Stomach (tissue), 19 donors: Measurements from ENCODE around the gene ZNF232. TPM values are rescaled to one million over a fixed set of nuclear protein-coding genes. Genes with fewer than 3 reads are reported as not detected.
"Not testable (repeated sequence)": the region's sequence is repeated elsewhere in the genome, so short reads cannot be mapped to it uniquely, and the experiment has no call there.

Experiments used
- DNase-seq, 2 donors: peaks; one replicate each; pipeline versions ENCODE4 v3.0.0 to v3.0.0-alpha.2; 2013 to 2019
- H3K27ac ChIP-seq, 5 donors: fragments of 200-600 bp in 4 of 5; sonication (generic) in 4 of 5; one replicate each; pipeline ENCODE4 v1.5.1; 2013 to 2019; ENCODE audit warnings: mild to moderate bottlenecking in 1 of 5, moderate library complexity in 1 of 5
- H3K27me3 ChIP-seq, 3 donors: fragments of 200-600 bp; sonication (generic); one replicate each; pipeline ENCODE4 v1.5.1; 2017 to 2019; ENCODE audit warnings: mixed run types in 1 of 3
- H3K36me3 ChIP-seq, 4 donors: fragments of 200-600 bp; sonication (generic); 1 replicate in 3 of 4; 2 replicates in 1 of 4; pipeline ENCODE4 v1.5.1; 2016 to 2019
- H3K4me1 ChIP-seq, 4 donors: fragments of 200-600 bp; sonication (generic); one replicate each; pipeline ENCODE4 v1.5.1; 2016 to 2019
- H3K4me3 ChIP-seq, 4 donors: fragments of 200-600 bp; sonication (generic) in 3 of 4; one replicate each; pipeline ENCODE4 v1.5.1; 2016 to 2019; ENCODE audit warnings: mild to moderate bottlenecking in 1 of 4
- H3K9me3 ChIP-seq, 4 donors: fragments of 200-600 bp; sonication (generic); one replicate each; pipeline ENCODE4 v1.5.1; 2016 to 2019
- EP300 ChIP-seq: sonication (generic); formaldehyde crosslinking; IDR thresholded peaks from one replicate; pipeline ENCODE4 v1.6.1; 2017; ENCODE audit warnings: antibody characterized with exemption
- POLR2A ChIP-seq, 4 donors: fragments of 450-650 bp; IDR thresholded peaks; one replicate each; pipeline ENCODE4 v1.6.1; 2016; ENCODE audit warnings: antibody characterized with exemption in 4 of 4, control low read depth in 2 of 4, mild to moderate bottlenecking in 1 of 4, moderate library complexity in 1 of 4
- POLR2AphosphoS5 ChIP-seq, 3 donors: sonication (generic); formaldehyde crosslinking; IDR thresholded peaks; one replicate each; pipeline ENCODE4 v1.6.1; 2016; ENCODE audit warnings: antibody characterized with exemption in 3 of 3
- WGBS, 5 donors: extraction: QIAGEN DNeasy Blood & Tissue Kit in 3 of 5; methylation state at CpG; one replicate each; pipeline versions ENCODE4 v1.1.5 to v1.1.7; 2013 to 2018; 5-methylcytosine and 5-hydroxymethylcytosine counted together
- intact Hi-C: fragments of 100-400 bp; cut with DNase I; formaldehyde crosslinking; loops from one replicate; pipeline ENCODE4 v1.15.1; 2023; ENCODE audit warnings: low total_unique reads
- long read RNA-seq, 10 donors: transcript quantifications; one replicate each; lab custom pipeline, GENCODE V29; 2026
- polyA plus RNA-seq, 3 donors: library from polyadenylated mRNA; stranded (reverse); fragments of 200-250 nt; gene quantifications; one replicate each; pipeline ENCODE4 v1.2.3, GENCODE V29; 2013
- total RNA-seq, 5 donors: library from RNA; depleted of rRNA; stranded (reverse); fragments of >200 nt; gene quantifications; one replicate each; pipeline versions ENCODE4 v1.1.0 to v1.2.3, GENCODE V29; 2014 to 2016
- TF ChIP-seq, protein P1 (sequence below), 7 experiments: fragments of 450-650 bp in 4 of 7; fragments of 200-600 bp in 3 of 7; sonication (generic) in 3 of 7; IDR thresholded peaks; one replicate each; pipeline ENCODE4 v1.5.1; 2016 to 2019; ENCODE audit warnings: antibody characterized with exemption in 7 of 7, control low read depth in 2 of 7, mild to moderate bottlenecking in 1 of 7
- donor health status: healthy with polysubstance abuse.
- donor health status: Bipolar disorder and iron deficiency.
- donor health status: healthy.

The ZNF232 gene
- 1 to 10 TPM in 4 of 5 donors, under 1 TPM in 1; 0.58 to 8.0 (median 7.5) TPM for total RNA-seq
- polyA plus RNA-seq = 10 to 100 TPM in 1 of 3 donors, 1 to 10 TPM in 2; 6.9 to 11.8 (median 7.0) TPM
- long read RNA-seq, donor 1 = 0 reads
- long read RNA-seq, donor 2, partial matches to known transcripts = 0 of 1 reads
- long read RNA-seq, donor 2, other reads (novel, unspliced or antisense) = 0 of 1 reads
- long read RNA-seq, donor 3, partial matches to known transcripts = 0 of 1 reads
- long read RNA-seq, donor 3, other reads (novel, unspliced or antisense) = 0 of 1 reads
- long read RNA-seq, donor 4 = 0 reads
- long read RNA-seq, donor 5 = 0 reads
- long read RNA-seq, donor 6, partial matches to known transcripts = 0 of 13 reads
- long read RNA-seq, donor 6, other reads (novel, unspliced or antisense) = 13 of 13 reads
- long read RNA-seq, donor 7, partial matches to known transcripts = 5 of 6 reads
- long read RNA-seq, donor 7, other reads (novel, unspliced or antisense) = 0 of 6 reads
- long read RNA-seq, donor 8 = 0 reads
- long read RNA-seq, donor 9 = 0 reads
- long read RNA-seq, donor 10 = 0 reads

DNA sequence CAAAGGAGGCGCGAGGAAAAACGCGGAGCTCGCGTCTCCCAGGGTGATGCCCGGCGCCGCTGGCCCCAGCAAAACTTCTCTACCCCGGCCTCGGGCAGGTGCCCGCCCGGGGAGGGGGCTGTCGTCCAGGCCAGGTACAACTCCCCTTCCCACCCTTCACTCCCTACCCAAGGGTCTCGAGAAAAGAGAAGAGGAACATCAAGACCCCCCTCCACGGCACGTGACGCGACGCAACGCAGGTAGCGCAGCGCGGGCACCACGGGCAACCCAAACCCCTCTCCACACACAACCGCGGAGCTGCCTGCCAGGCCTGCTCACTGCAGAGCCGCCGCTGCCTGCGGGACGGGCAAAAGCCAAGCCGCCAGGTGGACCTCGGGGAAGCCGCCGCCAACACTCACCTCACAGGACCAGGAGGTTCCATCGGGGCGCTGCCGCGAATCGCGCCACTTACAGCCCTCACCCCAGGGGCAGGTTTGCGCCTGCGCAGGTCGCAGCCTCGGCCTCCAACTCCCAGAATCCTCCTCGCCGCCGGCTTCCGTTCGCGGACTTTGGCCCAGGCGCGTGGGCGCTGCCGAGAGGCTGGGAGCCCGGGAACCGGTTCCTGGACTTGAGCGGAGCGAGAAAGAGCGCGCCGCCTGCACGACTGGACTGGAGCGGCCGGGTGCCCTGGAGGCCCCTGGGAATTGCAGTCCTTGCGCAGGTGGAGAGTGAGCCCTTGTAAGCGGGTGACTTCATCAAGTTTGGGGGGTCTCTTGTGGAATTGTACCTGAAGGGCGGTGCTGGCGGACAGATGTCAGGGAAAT, at the start of gene ZNF232:
ZNF232 (minus strand) TSS at position 477 of the 803 bp plus-strand sequence; CDS start at position 421, 56 bp downstream.
- peaks cover 7 to 24% (median 24%) of the 10 kb centered on the region in 3 donors for H3K27me3 ChIP-seq
- TF ChIP-seq EP300 (no peak), POLR2AphosphoS5 (IDR thresholded peaks at IDR 0.05) (peak; percentile 76 to 96 (median 88)), POLR2A (IDR thresholded peaks at IDR 0.05) (peak in 2 of 4 donors; percentile 10 to 40)
- TF ChIP-seq, protein P1, sequence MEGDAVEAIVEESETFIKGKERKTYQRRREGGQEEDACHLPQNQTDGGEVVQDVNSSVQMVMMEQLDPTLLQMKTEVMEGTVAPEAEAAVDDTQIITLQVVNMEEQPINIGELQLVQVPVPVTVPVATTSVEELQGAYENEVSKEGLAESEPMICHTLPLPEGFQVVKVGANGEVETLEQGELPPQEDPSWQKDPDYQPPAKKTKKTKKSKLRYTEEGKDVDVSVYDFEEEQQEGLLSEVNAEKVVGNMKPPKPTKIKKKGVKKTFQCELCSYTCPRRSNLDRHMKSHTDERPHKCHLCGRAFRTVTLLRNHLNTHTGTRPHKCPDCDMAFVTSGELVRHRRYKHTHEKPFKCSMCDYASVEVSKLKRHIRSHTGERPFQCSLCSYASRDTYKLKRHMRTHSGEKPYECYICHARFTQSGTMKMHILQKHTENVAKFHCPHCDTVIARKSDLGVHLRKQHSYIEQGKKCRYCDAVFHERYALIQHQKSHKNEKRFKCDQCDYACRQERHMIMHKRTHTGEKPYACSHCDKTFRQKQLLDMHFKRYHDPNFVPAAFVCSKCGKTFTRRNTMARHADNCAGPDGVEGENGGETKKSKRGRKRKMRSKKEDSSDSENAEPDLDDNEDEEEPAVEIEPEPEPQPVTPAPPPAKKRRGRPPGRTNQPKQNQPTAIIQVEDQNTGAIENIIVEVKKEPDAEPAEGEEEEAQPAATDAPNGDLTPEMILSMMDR (IDR thresholded peaks at IDR 0.05) = peak in 1 of 7 experiments; percentile 31
- H3K4me3 ChIP-seq = peak within 1 kb of the TSS; percentile 66 to 92 (median 89)
- H3K36me3 ChIP-seq = peaks cover 17 to 41% (median 30%) of the 10 kb centered on the region in 4 donors
- H3K9me3 ChIP-seq = peaks cover 0 to 13% (median 4%) of the 10 kb centered on the region in 4 donors
- WGBS, 5 donors = 0 to 1% (median 0%) methylated on average over 15 to 69 of the region's 69 CpGs
- intact Hi-C loops = loop anchor here (10.0 kb wide), 1 partner anchor 83 kb away; the partner anchor contains the start of gene ZNF594
- DNase-seq = peak; percentile 97 to 99
- peaks cover 10 to 26% (median 19%) of the 10 kb centered on the region in 4 donors for H3K4me1 ChIP-seq
- H3K27ac ChIP-seq = peak within 1 kb of the TSS; percentile 69 to 84 (median 81)

- H3K9me3 ChIP-seq, H3K4me3 ChIP-seq, intact Hi-C loops, H3K4me1 ChIP-seq, DNase-seq, H3K36me3 ChIP-seq, H3K27ac ChIP-seq: not testable (repeated sequence)
- WGBS, 5 donors = 60 to 83% (median 71%) methylated on average over 1 of the region's 1 CpG; no CpG with 5 or more reads in 1 of the 5 donors
- H3K27me3 ChIP-seq = peaks cover 0 to 16% (median 0%) of the 10 kb centered on the region in 3 donors
These were observed 49.0 kb upstream of the ZNF232 start for GRCh38 chr17:5160702-5161101.

- WGBS, 5 donors = 85 to 97% (median 87%) methylated on average over 1 of the region's 1 CpG
- H3K36me3 ChIP-seq, H3K27ac ChIP-seq, H3K9me3 ChIP-seq, DNase-seq, H3K4me3 ChIP-seq, H3K4me1 ChIP-seq, intact Hi-C loops: not testable (repeated sequence)
- peaks cover 0 to 17% (median 0%) of the 10 kb centered on the region in 3 donors for H3K27me3 ChIP-seq
These were observed 34.4 kb upstream of the ZNF232 start for GRCh38 chr17:5146122-5146521.

DNA sequence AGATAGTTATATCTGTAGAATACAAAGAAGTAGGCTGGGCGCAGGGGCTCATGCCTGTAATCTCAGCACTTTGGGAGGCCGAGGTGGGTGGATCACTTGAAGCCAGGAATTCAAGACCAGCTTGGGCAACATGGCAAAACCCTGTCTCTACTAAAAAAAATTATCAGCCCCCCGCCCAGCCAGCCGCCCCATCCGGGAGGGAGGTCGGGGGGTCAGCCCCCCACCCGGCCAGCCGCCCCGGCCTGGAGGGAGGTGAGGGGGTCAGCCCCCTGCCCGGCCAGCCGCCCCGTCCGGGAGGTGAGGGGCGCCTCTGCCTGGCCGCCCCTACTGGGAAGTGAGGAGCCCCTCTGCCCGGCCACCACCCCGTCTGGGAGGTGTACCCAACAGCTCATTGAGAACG, 31.2 kb upstream of the ZNF232 start:
- H3K4me3 ChIP-seq, H3K9me3 ChIP-seq, DNase-seq, H3K36me3 ChIP-seq, H3K27ac ChIP-seq, H3K27me3 ChIP-seq, intact Hi-C loops, H3K4me1 ChIP-seq: not testable (repeated sequence)
- 83 to 90% (median 87%) methylated on average over 5 to 15 of the region's 18 CpGs for WGBS, 5 donors

DNA sequence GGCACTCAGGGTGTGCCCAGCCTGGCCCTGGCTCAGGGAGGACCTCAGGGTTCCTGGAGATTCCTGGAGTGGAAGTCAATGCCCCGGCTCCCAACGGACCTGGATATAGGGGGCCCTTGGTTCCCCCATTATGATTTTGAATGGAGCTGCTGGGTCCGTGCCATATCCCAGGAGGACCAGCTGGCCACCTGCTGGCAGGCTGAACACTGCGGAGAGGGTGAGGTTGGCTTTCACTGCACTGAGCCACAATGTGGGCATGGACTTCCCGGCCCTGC, 27.7 kb upstream of the ZNF232 start:
- Histone ChIP-seq H3K9me3 (no peaks in the 10 kb centered on the region), H3K4me3 (no peak overlapping the region), H3K27me3 (no peaks in the 10 kb centered on the region), H3K4me1 (no peaks in the 10 kb centered on the region), H3K36me3 (no peaks in the 10 kb centered on the region), H3K27ac (no peak overlapping the region)
- TF ChIP-seq, protein P1 (IDR thresholded peaks at IDR 0.05) = no peak
- TF ChIP-seq POLR2A (IDR thresholded peaks at IDR 0.05) (no peak), EP300 (no peak), POLR2AphosphoS5 (IDR thresholded peaks at IDR 0.05) (no peak)
- intact Hi-C loops = no loop called here
- no peak for DNase-seq
- 87 to 91% (median 90%) methylated on average over 4 to 5 of the region's 5 CpGs; no CpG with 5 or more reads in 1 of the 5 donors for WGBS, 5 donors
